ENCODE data around the gene STON1.

DNA sequence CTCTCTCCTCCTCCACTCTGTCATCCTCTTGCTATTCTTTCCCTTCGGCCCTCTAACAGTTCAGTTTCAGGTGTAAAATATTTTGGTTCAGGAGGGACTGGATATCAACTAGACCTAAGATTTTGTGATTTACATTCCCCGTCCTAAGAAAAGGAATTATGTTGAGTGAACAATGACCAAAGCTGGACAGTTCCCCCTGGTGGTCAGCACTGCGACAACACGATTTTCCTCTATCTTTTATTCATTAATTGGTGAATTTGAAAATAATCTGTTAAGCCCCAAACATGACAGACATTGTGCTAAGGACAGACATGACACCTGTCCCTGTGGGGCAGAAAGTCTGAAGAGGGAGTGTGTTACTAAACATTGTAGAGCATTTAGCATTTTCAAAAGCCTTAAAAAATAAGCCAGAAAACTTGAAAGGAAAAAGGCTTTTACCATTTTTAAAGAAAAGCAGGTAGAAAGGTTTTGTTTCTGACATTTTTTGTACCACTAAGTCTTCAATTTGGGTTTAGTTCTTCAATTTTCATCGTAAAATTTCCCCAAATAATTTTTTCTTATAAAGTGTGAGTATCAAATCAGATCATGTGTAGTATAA is 59.3 kb downstream of the STON1 start:
- TF ChIP-seq GATA3 (IDR thresholded peaks at IDR 0.05; ENCODE audit: low read depth, low read length): no peak
- TF ChIP-seq GATA2 (IDR thresholded peaks at IDR 0.05; ENCODE audit: low read depth, low read length): no peak
